SW 1271 (cell line): ENCODE measurements around the gene PCGF2.
"Not testable (repeated sequence)": the region's sequence is repeated elsewhere in the genome, so short reads cannot be mapped to it uniquely, and the experiment has no call there.

Experiments used
- DNase-seq, 2 experiments: peaks; one replicate each; lab custom pipeline; 2025; lab: John Stamatoyannopoulos, UW

The PCGF2 gene

DNA sequence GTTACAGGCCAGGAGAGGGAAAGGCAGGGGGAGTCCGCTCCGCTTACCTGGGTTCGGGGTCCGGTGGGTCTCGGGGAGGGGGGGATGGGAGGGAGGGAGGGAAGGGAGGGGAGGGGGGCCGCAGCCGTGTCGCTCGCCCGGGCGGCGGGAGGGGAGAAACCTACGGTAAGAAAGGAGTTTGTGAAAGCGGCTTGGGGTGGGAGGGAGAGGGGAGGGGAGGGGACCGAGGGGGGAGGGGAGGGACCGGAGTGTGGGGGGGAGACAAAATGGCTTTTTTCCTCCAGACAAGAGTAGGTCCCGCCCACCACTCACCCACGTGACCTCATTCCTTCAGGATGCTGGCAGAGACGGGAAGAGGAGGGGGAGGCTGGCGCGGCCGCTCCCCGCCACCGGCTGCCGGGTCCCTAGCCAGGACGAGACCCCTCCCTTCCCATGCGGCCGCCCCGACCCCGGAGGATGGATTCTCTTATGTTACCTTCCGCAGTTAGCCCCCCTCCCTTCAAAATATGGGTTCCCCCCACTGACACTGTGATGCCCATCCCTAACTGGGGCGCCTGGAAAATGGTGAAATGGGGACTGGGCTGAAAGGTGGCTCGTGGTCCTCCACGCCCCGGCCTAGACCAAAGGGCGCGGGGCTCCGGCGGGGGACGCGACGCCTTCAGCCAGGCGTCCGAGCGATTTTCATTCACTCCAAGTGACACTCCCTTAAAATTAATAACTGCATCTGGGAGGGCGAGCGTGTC lies at the start of gene PCGF2:
Gene PCGF2, minus strand, starts transcription at position 188 of the 743 bp plus-strand sequence. CDS start 7,934 bp downstream, outside the sequence.
- DNase-seq, result peak; percentile 57 to 84

DNA sequence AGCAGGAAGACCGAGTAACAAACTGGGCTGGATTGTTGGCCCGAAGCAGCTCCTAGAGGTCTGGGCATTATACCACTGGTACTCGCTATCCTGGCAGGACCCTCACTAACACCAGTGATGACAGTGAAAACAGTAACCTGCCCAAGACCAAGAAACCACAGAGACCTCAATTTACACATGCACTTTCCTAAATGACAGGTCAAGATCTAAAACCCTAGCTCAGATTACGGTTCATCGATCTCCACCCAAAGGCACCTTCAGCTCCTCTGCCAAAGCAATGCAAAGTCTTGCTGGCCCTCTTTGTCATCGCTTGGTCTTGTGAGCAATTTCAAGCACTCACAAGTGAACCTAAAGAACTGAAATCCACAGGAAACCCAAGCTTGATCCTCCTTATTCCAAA lies 49.7 kb upstream of the PCGF2 start:
- DNase-seq, result no peak

DNA sequence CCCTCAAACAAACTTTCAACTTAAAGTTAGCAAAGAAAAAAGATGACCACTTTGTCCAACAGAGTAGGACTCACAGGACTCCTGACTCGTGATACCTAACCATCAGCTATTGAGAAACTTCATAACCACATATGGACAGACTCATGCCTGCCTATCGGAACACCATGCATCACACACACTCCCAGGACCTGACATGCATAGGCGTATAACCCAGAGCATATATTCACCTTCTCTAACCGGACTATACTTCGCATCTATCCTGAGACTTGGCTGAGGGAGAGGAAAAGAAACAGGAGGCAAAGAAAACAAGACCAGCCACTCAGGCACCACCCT lies 49.0 kb upstream of the PCGF2 start:
- no peak for DNase-seq

DNA sequence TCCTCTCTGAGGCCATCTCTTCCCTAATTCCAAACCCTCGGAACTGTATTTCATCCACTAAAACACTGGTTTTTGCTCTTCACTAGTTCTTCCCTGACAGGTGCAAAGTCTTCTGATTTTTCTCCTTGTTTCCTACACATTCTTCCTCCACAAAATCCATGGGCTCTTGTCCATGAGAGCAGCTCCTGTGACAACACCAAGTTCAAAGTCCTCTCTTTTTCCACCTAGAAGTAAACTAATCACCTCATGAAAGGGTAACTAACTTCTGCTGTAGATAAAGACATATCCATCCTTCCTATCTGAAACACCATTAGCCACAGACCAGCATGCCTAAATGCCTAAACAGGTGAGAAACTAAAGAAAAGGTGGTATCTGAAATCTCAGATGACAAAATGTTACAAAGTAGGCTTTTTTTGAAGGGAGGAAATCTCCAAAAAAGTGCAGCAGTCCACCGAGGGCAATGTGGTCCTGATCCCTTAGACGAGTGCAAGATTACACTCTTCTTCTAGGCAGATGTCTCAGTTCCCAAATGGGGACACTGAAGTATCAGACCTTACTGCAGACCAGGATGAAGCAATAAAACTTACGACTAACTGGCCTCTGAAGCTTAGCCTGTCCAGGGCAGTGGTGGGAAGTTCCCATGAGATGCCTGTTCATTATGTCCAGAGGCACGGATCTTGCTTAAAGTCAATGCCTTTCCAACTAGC lies 48.5 kb upstream of the PCGF2 start:
- DNase-seq, result no peak

DNA sequence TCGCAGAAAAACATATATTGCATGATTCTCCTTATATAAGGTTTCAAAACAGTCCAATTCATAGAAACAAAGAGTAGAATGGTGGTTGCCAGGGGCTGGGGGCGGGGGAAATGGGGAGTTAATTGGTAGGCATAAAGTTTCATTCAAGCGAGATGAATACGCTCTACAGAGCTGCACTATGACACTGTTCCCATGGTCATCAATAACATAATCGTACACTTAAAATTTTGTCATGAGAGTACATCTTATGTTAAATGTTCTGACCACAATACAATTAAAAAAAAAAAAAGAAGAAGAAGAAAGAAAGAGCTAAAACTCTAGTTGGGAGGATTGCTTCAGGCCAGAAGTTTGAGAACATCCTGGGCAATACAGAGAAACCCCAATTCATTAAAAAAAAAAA lies 46.1 kb upstream of the PCGF2 start:
- DNase-seq, result no peak

DNA sequence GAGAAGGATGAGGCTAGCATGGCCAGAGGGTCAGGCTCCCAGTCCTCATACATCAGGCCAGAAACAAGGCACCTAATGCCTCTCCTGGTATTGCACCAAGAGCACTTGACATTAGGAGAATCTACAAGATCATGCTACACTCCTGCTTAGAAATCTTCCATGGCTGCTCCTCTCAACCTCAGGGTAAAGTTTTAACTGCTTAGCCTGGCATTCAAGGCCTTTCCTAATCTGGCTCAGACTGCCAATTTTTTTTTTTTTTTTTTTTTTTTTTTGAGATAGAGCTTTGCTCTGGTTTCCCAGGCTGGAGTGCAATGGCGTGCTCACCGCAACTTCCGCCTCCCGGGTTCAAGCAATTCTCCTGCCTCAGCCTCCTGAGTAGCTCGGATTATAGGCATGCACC lies 43.0 kb upstream of the PCGF2 start:
- DNase-seq, result no peak

DNA sequence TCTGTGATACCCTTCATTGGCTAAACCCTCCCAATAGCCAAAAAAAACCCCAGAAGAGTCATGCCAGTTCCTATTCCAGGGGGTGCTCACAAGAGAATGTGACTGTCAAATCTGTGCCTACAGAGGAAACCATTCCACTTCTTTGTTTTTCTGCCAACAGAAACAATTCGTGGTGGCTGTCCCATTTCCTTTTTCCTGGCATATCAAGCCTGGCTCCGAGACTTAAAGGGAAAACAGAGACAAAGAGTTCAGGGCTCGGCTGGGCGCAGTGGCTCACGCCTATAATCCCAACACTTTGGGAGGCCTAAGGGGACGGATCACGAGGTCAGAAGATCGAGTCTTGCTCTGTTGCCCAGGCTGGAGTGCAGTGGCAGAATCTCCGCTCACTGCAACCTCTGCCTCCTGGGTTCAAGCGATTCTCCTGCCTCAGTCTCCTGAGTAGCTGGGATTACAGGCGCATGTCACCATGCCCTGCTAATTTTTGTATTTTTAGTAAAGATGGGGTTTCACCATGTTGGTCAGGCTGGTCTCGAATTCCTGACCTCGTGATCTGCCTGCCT lies 42.1 kb upstream of the PCGF2 start:
- DNase-seq, result not testable (repeated sequence)

DNA sequence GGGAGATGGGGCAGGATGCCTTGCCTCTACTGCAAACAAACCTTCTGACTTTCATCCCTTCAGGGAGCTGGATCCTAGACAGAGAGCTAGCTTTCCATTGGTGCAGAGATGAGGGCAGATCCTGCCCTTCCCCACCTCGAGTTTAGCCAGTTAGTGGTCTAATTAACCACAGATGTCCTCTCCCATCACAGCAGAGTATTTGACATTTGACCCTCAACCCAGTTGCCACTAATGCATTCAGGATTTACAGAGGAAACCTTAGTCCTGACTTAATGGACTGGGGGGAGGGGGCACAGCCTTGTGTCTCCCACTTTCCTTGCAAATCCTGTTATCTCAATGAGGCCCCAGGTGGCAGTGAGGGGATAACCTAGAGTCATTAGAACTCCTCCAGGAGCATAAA lies 41.0 kb upstream of the PCGF2 start:
- no peak for DNase-seq

DNA sequence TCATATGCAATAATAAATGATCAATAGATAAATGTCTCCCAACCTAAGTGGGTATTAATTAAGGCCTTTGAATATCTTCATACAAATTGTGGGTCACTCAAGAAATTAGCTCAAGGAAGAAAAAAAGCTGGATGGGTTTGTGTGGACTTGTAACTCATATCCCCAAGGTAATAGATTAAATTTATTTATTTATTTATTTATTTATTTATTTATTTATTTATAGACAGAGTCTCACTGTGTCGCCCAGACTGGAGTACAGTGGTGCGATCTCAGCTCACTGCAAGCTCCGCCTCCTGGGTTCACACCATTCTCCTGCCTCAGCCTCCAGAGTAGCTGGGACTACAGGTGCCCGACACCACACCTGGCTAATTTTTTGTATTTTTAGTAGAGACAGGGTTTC lies 39.9 kb upstream of the PCGF2 start:
- DNase-seq, result not testable (repeated sequence)

DNA sequence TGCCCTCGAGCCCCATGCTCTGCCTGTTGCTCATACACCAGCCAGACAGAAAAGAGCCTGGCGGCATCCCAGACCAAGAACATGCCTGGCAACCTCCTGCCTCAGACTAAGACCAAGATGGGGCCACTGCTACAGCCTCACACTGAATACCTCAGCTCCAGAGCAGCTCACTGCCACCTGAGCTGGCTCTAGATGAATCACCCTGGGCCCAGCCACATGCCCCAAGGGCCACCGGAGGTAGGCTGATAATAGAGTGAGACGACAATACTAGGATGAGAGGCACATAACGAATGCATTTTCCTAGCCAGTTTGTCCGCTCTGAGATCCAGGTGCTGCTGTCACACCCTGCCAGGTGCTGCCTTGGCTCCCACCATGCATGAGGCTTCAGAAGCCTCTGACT lies 38.2 kb upstream of the PCGF2 start:
- no peak for DNase-seq

DNA sequence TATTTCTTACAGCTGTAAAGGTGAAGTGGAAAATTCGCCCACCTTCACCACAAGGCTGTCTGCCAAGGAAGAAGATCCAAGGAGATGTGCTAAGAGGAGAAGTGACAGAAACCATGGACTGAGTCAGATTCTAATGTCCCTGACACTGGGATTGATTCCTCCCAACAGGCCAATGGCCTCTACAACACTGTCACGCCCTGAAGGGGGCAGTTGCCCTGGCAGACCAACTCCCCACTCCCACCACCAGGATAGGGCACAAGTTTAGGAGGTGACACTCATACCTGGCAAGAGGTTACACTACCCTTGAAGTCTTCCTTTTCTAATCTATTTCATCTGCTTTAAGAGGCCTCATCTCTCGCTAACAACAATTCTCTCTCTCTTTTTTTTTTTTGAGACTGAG lies 35.1 kb upstream of the PCGF2 start:
- DNase-seq, result no peak

DNA sequence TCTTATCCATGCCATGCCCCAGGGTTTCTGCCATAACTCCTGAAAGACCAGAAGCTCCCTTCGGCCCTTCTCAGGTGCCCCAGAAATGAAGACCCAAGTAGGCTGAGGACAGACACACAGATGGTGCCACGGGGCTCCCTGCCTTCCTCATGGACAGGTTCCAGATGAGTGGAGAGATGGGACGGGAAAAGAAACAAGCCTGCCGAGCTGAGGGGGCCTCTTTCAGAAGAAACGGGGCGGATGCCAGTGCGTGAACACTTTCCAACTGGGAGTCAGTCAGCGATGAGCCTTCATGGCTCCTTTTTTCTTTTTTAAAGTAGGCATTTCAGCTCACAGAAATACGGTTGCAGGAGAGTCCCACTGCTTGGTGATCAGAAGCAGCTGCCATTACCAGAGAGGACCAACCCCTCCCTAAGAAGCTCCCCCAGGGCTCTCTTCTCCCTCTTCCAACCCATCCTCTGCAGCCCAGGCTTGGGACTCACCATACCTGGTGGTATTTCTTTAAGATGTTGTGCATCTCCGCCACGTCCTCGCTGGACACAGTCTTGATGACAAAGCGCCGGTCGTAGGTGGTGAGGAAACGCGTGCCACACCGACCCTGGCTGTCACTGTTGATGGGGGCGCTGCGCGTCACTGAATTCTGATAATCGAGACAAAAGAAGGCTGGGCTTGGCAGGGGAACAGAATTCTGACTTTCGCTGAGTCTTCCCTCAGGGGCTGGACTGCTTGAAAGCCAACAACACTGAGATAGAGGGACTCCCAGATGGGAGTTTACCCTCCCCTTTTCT lies 32.0 kb upstream of the PCGF2 start:
- no peak for DNase-seq

DNA sequence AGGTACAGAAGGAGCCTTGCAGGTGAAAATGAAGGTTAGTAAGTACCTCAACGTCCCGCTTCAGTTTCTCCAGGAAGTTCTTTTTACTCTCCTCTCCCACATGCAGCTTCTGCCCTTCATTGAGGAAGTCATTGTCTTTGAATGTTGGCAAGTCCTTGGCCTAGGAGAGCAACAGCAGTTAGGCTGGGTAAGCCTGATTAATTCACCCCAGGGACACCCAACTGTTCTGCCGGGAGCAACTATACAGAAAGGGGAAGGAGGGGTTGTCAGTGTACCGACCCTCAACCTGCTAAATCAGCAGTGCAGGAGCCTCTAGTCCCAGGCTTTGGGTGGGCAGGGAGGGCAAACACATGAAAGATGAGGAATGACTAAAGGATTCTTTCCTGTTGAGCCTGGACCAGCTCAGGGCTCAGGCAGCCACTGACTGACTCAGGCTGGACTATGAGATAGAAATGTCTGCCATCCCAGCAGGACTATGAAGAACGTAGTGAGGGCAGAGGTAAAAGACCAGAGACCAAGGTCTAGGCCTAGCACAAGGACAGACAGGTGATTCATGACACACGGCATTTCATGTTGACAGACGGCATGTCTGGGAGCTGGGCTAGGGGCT lies 29.6 kb upstream of the PCGF2 start:
- DNase-seq, result no peak

DNA sequence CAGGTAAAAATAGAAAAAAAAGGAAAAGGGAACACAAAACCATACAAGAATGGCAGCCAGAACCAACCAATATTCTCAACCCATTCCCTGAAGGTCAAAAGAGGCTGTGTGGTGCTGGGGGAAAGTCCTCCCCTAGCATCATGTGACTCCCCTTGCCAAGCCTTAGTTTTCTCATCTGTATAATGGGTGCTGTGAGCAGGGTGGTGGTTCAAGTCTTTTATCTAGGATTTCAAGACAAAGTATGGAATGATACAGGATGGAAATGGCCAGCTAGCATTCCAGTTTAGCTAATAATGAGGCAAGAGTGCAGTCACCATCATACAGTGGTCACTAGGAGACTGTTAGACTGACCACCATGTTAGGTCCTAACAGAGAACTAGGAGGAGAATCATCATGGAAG lies 25.1 kb upstream of the PCGF2 start:
- DNase-seq, result no peak

DNA sequence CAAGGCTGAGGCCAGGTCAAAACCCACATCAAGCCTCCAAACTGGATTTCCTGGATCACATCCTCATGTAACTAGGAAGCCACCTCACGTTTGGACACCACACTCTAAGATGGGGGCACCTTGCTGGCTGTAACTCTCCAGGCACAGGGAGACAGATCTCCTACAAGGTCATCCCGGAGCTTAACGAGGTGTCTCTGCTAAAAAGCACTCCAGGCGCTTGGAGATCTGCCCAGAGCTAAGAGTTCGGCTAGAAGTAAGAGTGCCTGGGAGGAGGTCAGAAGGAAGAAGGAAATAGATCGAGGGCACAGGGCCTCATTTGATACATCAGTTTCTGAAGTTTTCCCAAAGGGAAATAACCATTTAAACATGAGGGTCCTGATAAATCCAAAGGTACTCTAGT lies 20.3 kb upstream of the PCGF2 start:
- no peak for DNase-seq

DNA sequence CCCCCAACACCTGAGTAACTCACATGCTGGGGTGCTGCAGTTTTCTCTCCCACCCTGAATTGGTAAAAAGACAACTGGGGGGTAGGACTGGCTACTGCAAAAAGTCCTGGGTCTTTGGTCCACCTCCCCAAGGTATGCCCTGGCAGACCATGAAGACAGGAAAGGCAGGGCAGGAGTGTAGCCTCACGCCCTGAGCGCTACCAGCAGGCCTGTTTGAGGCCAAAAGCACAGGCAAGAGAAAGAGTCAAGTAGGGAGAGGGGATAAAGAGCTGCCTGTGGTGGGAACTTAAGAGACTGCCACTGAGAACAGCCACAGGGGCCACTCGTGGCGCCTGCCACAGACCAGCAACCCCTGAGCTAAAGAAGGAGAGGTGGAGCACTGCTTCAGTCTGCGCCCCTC lies 18.2 kb upstream of the PCGF2 start:
- DNase-seq, result no peak

DNA sequence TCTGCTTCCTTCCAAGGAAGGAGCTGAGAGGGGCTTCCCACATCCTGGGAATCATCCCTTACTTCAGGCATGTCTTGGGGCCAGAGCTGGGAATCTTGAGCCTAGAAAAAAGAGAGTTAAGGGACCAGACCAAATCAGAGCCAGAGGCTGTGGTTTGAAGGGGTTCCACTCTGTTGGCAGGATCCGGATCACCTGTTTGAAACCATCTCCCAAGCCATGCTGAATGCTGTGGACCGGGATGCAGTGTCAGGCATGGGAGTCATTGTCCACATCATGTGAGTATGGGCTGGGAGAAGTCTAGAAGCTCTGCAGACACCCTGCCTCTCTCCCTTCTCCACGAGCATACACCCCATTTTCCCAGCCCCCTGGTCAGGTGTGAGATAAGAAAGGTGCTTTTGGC lies 14.1 kb upstream of the PCGF2 start:
- no peak for DNase-seq

DNA sequence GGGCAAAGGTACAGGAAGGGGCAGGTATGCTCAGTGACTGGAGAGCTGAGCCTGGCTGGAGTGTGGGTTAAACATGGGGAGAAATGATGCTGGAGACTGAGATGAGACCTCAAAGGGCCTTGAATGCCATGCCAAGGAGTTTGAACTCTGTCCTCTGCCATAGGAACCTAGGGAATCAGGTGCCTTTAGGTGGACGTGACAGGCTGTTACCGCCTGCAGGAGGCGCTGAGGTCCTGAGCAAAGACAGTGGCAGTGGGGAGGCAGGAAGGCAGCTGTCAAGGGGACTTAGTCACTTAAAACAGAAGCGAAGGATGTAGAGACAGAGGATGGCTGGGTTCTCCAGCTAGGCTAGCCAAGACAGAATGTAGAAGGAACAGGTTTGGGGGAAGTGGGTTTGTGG lies 13.5 kb upstream of the PCGF2 start:
- peak in 1 of 2 experiments; percentile 27 for DNase-seq

DNA sequence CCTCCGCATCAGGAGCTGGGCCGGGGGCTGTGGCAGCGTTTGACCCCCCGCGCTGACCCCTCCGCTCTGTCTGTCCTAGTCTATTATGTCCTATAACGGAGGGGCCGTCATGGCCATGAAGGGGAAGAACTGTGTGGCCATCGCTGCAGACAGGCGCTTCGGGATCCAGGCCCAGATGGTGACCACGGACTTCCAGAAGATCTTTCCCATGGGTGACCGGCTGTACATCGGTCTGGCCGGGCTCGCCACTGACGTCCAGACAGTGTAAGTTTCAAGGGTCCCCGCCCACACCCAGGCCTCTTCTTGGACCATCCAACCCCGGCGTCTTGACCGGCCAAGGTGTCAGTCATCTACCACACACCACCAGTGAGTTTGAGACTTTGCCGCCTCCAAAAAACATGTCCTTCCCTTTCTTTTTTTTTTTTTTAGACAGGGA lies 5.0 kb upstream of the PCGF2 start:
- DNase-seq, result no peak

DNA sequence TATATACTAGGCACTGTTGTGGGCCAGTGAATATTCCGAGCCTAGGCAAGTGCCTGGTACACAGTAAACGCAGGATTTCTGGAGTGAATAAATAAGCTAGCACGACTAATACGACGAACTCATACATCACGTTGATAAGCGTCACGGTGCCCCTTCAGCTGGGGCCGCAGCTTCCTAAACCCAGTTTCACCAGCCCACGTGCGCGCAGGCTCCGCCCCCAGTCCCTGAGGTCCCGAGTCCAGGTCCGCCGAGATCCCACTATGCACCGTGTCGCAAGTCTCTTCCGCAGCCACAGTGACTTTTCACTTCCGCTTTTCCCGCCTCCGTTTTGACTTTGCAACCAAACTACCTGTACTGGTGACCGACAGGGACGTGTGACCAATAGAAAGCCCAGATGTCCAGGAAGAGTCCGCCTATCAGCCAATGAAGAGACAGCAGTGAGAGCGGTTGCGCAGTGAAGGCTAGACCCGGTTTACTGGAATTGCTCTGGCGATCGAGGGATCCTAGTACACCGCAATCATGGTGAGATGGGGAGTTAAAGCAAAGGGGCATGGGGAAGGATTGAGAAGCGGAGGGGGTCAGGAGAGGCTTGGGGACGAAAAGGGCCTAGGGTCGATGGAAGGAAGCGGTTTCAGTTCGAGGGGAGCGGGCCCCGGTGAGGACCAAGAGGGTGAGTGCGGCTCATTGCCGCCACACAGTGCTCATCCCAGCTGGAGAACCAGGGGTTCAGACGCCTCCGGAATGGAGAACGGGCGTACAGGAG lies 4.4 kb upstream of the PCGF2 start, which contains the start of gene PSMB3:
Gene PSMB3, plus strand, starts transcription at position 434 of the 763 bp plus-strand sequence. Its CDS starts 86 bp downstream, at position 520.
- peak; percentile 97 to 100 for DNase-seq

DNA sequence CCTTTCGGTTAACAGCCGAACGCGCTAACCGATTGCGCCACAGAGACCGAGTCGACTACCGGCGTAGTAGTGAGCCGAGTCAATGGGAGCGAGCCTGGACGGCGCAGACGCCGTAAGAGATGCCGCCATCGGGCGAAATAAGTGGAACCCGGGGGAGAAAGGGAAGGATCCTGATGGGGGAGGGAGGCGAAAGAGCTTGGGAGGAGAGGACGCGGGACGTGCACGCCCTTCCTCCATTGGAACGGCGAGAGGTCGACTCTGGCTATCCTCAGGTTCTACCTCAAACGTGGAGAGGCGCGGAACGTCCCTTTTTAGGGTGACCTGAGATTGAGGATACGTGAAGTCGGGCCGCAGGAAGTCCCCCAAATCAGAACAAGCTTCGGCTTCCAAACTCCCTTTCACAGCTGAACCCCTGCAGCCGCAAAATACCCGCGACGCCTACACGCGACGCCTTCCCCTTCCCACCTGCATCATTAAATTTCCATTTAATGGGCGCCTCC lies 3.7 kb upstream of the PCGF2 start:
- peak; percentile 65 to 81 for DNase-seq
